Measurements from ENCODE around the gene PLXNC1.

PLXNC1 gene

GRCh38 chr12:94163850-94164249 lies 15.5 kb downstream of the PLXNC1 start:
- no peak for DNase-seq

GRCh38 chr12:94165138-94165537 lies 16.8 kb downstream of the PLXNC1 start:
- no peak for DNase-seq

GRCh38 chr12:94165670-94166364 lies 17.4 kb downstream of the PLXNC1 start:
- no peak for DNase-seq

- DNase-seq = no peak
These were observed 18.8 kb downstream of the PLXNC1 start for GRCh38 chr12:94167071-94167755.

- no peak for DNase-seq
These were observed 19.5 kb downstream of the PLXNC1 start for GRCh38 chr12:94167756-94168416.

DNA sequence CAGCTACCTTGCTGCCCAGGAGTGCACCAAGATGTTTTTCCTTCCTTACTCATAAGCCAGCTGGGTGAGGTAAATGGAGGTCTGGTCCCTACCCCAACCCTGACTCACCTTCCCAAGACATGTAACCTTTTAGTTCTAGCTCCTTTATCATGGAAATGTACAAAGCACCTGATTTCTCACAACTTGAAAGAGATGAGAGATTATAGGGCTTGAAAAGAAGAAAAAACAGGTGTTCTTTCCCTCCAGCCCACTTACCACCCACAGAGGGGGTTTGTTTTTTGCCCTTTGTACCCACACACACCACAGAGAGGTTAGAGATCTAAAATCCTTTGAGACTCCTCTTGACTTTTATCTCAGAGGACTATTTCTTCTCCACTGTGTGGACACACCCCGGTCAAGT lies 21.1 kb downstream of the PLXNC1 start:
- DNase-seq = no peak

DNA sequence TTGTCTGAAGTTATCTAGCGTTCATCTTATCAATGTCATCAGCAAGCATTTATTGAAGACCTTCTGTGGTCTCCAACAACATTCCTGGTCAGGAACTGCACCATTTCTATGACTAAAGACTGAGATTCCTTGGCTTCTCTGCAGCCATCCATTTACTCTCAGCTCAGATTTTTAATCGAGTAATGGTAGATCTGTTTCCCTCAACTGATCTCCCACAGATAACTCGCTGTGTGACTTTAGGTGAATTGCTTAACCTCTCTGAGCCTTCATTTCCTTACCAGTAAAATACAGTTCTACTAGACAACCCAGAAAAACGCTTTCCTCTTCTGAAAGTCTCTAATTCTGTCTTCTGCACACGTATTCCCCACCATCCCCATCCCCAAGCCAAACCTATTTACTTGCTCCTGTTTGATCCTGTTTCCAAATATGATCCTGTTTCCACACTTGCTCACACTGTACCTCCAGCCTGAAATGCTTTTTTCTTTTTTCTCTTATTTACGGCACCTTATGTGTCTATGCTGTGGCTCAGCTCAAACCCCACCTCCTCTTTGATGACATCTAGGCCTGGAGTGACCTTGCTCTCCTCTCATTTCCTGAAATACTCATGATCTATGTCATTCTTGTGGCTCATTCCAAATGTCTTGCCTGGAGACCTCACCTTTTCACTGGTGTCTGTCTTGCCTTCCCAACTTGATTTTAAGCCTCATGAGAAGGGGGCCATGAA lies 21.8 kb downstream of the PLXNC1 start:
- no peak for DNase-seq

- DNase-seq = no peak
These were observed 22.6 kb downstream of the PLXNC1 start for GRCh38 chr12:94170690-94171594.

DNA sequence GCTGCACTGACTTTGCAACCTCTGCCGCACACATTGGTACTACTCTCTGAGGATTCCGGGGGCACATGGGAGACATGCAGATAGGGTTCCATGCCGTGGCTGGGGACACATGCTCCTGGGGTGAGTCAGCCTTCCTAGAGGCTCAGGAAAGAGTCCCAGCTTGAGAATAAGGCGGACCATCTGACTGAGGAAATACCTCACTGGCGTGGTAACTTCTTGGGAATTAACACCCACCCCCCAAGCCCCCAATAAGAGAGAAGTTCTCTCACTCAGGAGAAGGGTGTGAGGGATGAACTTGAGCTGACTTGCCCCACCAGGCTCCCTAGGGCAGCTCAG lies 23.2 kb downstream of the PLXNC1 start:
- DNase-seq = no peak

- DNase-seq = no peak
These were observed 23.7 kb downstream of the PLXNC1 start for GRCh38 chr12:94172031-94172430.

GRCh38 chr12:94172973-94173372 lies 24.6 kb downstream of the PLXNC1 start:
- no peak for DNase-seq

GRCh38 chr12:94173660-94174265 lies 25.4 kb downstream of the PLXNC1 start:
- DNase-seq = no peak

- DNase-seq = no peak
These were observed 26.2 kb downstream of the PLXNC1 start for GRCh38 chr12:94174576-94174975.

- DNase-seq = no peak
These were observed 27.6 kb downstream of the PLXNC1 start for GRCh38 chr12:94175763-94176668.

GRCh38 chr12:94178054-94178453 lies 29.7 kb downstream of the PLXNC1 start:
- no peak for DNase-seq

DNA sequence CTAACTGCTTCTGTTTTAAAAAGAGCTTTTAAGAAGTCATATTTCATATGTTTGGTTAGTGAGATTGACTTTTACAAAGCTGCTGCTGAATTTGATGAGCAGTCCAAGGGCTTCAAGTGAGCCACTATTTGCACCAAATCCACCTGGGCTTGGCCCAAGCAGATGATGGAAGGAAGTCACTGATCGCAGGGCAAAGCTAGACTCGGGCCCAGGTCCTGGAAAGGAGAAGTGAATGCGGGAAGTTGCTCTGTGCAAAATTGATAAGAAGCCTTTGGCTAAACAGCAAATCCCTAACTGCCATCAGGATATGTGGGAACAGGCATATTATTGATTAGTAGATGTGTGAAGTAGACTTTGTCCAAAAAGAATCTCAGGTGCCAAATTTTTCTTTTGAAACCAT lies 30.5 kb downstream of the PLXNC1 start:
- no peak for DNase-seq

- DNase-seq = no peak
These were observed 31.3 kb downstream of the PLXNC1 start for GRCh38 chr12:94179723-94180122.

GRCh38 chr12:94180558-94181296 lies 32.4 kb downstream of the PLXNC1 start:
- DNase-seq = no peak

DNA sequence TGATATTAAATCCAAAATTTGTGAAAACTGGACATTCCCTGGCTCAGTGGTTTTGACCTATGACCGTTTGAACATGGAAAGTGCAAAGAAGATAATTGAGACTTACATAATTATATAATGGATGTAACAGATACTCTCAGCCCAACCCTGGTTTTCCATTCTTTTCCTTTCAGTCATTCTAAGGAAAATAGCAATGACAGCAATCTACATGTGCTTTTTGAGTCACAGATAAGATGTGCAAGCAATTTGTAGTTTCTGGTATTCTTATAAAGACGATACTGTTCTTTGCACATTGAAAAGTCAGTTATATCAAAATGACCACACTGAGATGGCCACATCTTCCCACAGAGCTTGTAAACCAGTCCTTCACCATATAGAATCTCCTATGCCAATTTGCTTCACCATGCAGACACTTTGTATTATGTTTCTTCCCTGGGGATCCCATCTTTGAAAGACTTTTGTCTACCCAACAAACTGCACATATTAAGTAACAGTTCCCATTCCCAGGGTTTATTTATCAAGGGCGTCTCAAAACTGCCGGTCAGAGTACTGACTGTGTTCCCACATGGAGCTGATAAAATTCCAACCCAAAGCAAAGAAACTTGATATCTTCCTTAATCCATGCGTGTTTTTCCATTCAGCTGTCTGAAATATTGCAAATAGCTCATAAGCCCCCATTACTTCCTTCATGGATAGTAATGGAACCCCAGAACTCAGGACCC lies 34.8 kb downstream of the PLXNC1 start:
- no peak for DNase-seq

Data from SHP77 treated with DMSO at 0.1 percent for 48 hours (cell line).